Stimulated activated CD8-positive, alpha-beta memory T cell treated with anti-CD3 and anti-CD28 coated beads, Interleukin-15, amount 100 ng/mL, for 24 hours (primary cell): ENCODE results near the gene CALD1.

ENCODE experiments used
- DNase-seq: peaks from one replicate; pipeline ENCODE4 v3.0.0-alpha.2; 2020; ENCODE audit warnings: low read depth

The CALD1 gene

GRCh38 chr7:134859783-134860182 lies 80.3 kb downstream of the CALD1 start:
- DNase-seq: no peak

GRCh38 chr7:134865001-134865845 lies 85.8 kb downstream of the CALD1 start:
- DNase-seq: no peak

- no peak for DNase-seq
Measured at GRCh38 chr7:134866617-134867016, 87.2 kb downstream of the CALD1 start.

- no peak for DNase-seq
Measured at GRCh38 chr7:134870156-134870555, 90.7 kb downstream of the CALD1 start.

- no peak for DNase-seq
Measured at GRCh38 chr7:134870781-134871180, 91.3 kb downstream of the CALD1 start.

GRCh38 chr7:134873253-134873652 lies 93.8 kb downstream of the CALD1 start:
- no peak for DNase-seq

GRCh38 chr7:134874407-134874806 lies 95.0 kb downstream of the CALD1 start:
- no peak for DNase-seq

GRCh38 chr7:134875867-134876266 lies 96.4 kb downstream of the CALD1 start:
- DNase-seq: no peak

GRCh38 chr7:134878746-134879357 lies 99.4 kb downstream of the CALD1 start:
- no peak for DNase-seq

GRCh38 chr7:134879815-134880475 lies 100.5 kb downstream of the CALD1 start:
- no peak for DNase-seq

- no peak for DNase-seq
Measured at GRCh38 chr7:134882481-134882880, 103.0 kb downstream of the CALD1 start.

- DNase-seq: no peak
Measured at GRCh38 chr7:134885967-134886352, 106.5 kb downstream of the CALD1 start.

- DNase-seq: no peak
Measured at GRCh38 chr7:134886353-134887057, 107.1 kb downstream of the CALD1 start.

- no peak for DNase-seq
Measured at GRCh38 chr7:134887523-134887922, 108.1 kb downstream of the CALD1 start.

GRCh38 chr7:134888141-134888740 lies 108.8 kb downstream of the CALD1 start:
- no peak for DNase-seq

GRCh38 chr7:134890246-134891240 lies 111.1 kb downstream of the CALD1 start:
- DNase-seq: no peak

- no peak for DNase-seq
Measured at GRCh38 chr7:134891262-134891695, 111.8 kb downstream of the CALD1 start.

- DNase-seq: no peak
Measured at GRCh38 chr7:134891696-134892678, 112.6 kb downstream of the CALD1 start.

- DNase-seq: no peak
Measured at GRCh38 chr7:134892963-134893362, 113.5 kb downstream of the CALD1 start.
